ENCODE measurements around the gene PRXL2A.
"Not testable (repeated sequence)": the region's sequence is repeated elsewhere in the genome, so short reads cannot be mapped to it uniquely, and the experiment has no call there.

The PRXL2A gene

GRCh38 chr10:80408242-80409101 lies at the start of gene PRXL2A:
TSS of gene PRXL2A (plus strand) at chr10:80408551. CDS start at chr10:80420468, 11,917 bp downstream.
- DNase-seq (ENCODE audit: low read depth, low spot score): no peak
- peak within 1 kb of the TSS; percentile 34 for H3K27ac ChIP-seq

GRCh38 chr10:80358925-80359324 lies 49.4 kb upstream of the PRXL2A start:
- not testable (repeated sequence) for DNase-seq (ENCODE audit: low read depth, low spot score); H3K27ac ChIP-seq

GRCh38 chr10:80359644-80360043 lies 48.7 kb upstream of the PRXL2A start:
- DNase-seq (ENCODE audit: low read depth, low spot score): no peak
- no peak overlapping the region for H3K27ac ChIP-seq

GRCh38 chr10:80365510-80365909 lies 42.8 kb upstream of the PRXL2A start:
- no peak for DNase-seq (ENCODE audit: low read depth, low spot score)
- H3K27ac ChIP-seq: no peak overlapping the region

- DNase-seq (ENCODE audit: low read depth, low spot score): no peak
- H3K27ac ChIP-seq: no peak overlapping the region
Measured at GRCh38 chr10:80371467-80371866, 36.9 kb upstream of the PRXL2A start.

GRCh38 chr10:80372675-80373074 lies 35.7 kb upstream of the PRXL2A start:
- no peak overlapping the region for H3K27ac ChIP-seq
- DNase-seq (ENCODE audit: low read depth, low spot score): no peak

GRCh38 chr10:80373502-80373901 lies 34.8 kb upstream of the PRXL2A start:
- no peak for DNase-seq (ENCODE audit: low read depth, low spot score)
- no peak overlapping the region for H3K27ac ChIP-seq

- no peak for DNase-seq (ENCODE audit: low read depth, low spot score)
- no peak overlapping the region for H3K27ac ChIP-seq
Measured at GRCh38 chr10:80379701-80380100, 28.6 kb upstream of the PRXL2A start.

- no peak for DNase-seq (ENCODE audit: low read depth, low spot score)
- no peak overlapping the region for H3K27ac ChIP-seq
Measured at GRCh38 chr10:80380185-80380584, 28.2 kb upstream of the PRXL2A start.

- no peak for DNase-seq (ENCODE audit: low read depth, low spot score)
- no peak overlapping the region for H3K27ac ChIP-seq
Measured at GRCh38 chr10:80382989-80383388, 25.4 kb upstream of the PRXL2A start.

GRCh38 chr10:80390740-80391139 lies 17.6 kb upstream of the PRXL2A start:
- H3K27ac ChIP-seq: no peak overlapping the region
- DNase-seq (ENCODE audit: low read depth, low spot score): no peak

- DNase-seq (ENCODE audit: low read depth, low spot score): no peak
- no peak overlapping the region for H3K27ac ChIP-seq
Measured at GRCh38 chr10:80392250-80392649, 16.1 kb upstream of the PRXL2A start.

- no peak for DNase-seq (ENCODE audit: low read depth, low spot score)
- no peak overlapping the region for H3K27ac ChIP-seq
Measured at GRCh38 chr10:80394358-80394916, 13.9 kb upstream of the PRXL2A start.

GRCh38 chr10:80397014-80397413 lies 11.3 kb upstream of the PRXL2A start:
- H3K27ac ChIP-seq: no peak overlapping the region
- DNase-seq (ENCODE audit: low read depth, low spot score): no peak

- no peak overlapping the region for H3K27ac ChIP-seq
- DNase-seq (ENCODE audit: low read depth, low spot score): no peak
Measured at GRCh38 chr10:80400136-80400804, 8.1 kb upstream of the PRXL2A start.

GRCh38 chr10:80405035-80405434 lies 3.3 kb upstream of the PRXL2A start:
- H3K27ac ChIP-seq: no peak overlapping the region
- DNase-seq (ENCODE audit: low read depth, low spot score): no peak

- DNase-seq (ENCODE audit: low read depth, low spot score): no peak
- no peak overlapping the region for H3K27ac ChIP-seq
Measured at GRCh38 chr10:80405626-80406025, 2.7 kb upstream of the PRXL2A start.

- no peak overlapping the region for H3K27ac ChIP-seq
- DNase-seq (ENCODE audit: low read depth, low spot score): no peak
Measured at GRCh38 chr10:80406204-80406603, 2.1 kb upstream of the PRXL2A start.

- peak overlapping the region; percentile 34 for H3K27ac ChIP-seq
- DNase-seq (ENCODE audit: low read depth, low spot score): no peak
Measured at GRCh38 chr10:80407812-80408241, 524 bp upstream of the PRXL2A start.

GRCh38 chr10:80409121-80409520 lies 770 bp downstream of the PRXL2A start:
- H3K27ac ChIP-seq: no peak overlapping the region
- DNase-seq (ENCODE audit: low read depth, low spot score): no peak

- DNase-seq (ENCODE audit: low read depth, low spot score): no peak
- H3K27ac ChIP-seq: no peak overlapping the region
Measured at GRCh38 chr10:80410122-80410521, 1.8 kb downstream of the PRXL2A start.
